Heart right ventricle (tissue), 16 donors: Measurements from ENCODE around the gene UAP1. TPM values are rescaled to one million over a fixed set of nuclear protein-coding genes. Genes with fewer than 3 reads are reported as not detected.

Experiments
- ATAC-seq, 8 donors: fragments of 200-7000 bp; cut with Tn5 transposase; one replicate each; pipeline ENCODE4 v1.9.1; 2020; ENCODE audit warnings: mild to moderate bottlenecking in 8 of 8, moderate library complexity in 8 of 8, moderate number of reproducible peaks in 1 of 8
- DNase-seq, 2 donors: peaks; one replicate each; pipeline ENCODE4 v3.0.0-alpha.2; 2020
- H3K27ac ChIP-seq, 10 donors: fragments of 200-600 bp; sonication (generic) in 2 of 10; one replicate each; pipeline versions ENCODE4 v1.5.0 to v1.8.0; 2020 to 2022; ENCODE audit warnings: mild to moderate bottlenecking in 3 of 10
- H3K27me3 ChIP-seq, 7 donors: fragments of 200-600 bp; one replicate each; pipeline ENCODE4 v1.8.0; 2021 to 2022; ENCODE audit warnings: mild to moderate bottlenecking in 2 of 7
- H3K36me3 ChIP-seq, 9 donors: fragments of 200-600 bp; sonication (generic) in 1 of 9; one replicate each; pipeline versions ENCODE4 v1.5.0 to v1.8.0; 2020 to 2022; ENCODE audit warnings: mild to moderate bottlenecking in 2 of 9
- H3K4me1 ChIP-seq, 9 donors: fragments of 200-600 bp; sonication (generic) in 1 of 9; one replicate each; pipeline versions ENCODE4 v1.5.0 to v1.8.0; 2020 to 2022; ENCODE audit warnings: mild to moderate bottlenecking in 4 of 9
- H3K4me3 ChIP-seq, 10 donors: fragments of 200-600 bp; sonication (generic) in 2 of 10; one replicate each; pipeline versions ENCODE4 v1.5.0 to v1.8.0; 2020 to 2022; ENCODE audit warnings: mild to moderate bottlenecking in 7 of 10, moderate library complexity in 2 of 10
- H3K9me3 ChIP-seq, 11 donors: fragments of 200-600 bp in 10 of 11; sonication (generic) in 2 of 11; one replicate each; pipeline versions ENCODE4 v1.5.0 to v1.8.0; 2013 to 2022; ENCODE audit warnings: mild to moderate bottlenecking in 2 of 11, control low read depth in 1 of 11, moderate library complexity in 1 of 11
- WGBS, 2 donors: extraction: QIAGEN DNeasy Blood & Tissue Kit; methylation state at CpG; one replicate each; pipeline ENCODE4 v1.1.7; 2013; ENCODE audit warnings: inconsistent platforms in 1 of 2; 5-methylcytosine and 5-hydroxymethylcytosine counted together
- intact Hi-C, 10 donors: fragments of 100-400 bp; cut with DNase I; formaldehyde crosslinking; loops; one replicate each; pipeline versions ENCODE4 v1.11.1 to v1.14.2; 2022
- polyA plus RNA-seq, 2 donors: library from polyadenylated mRNA; stranded (reverse); fragments of 200-250 nt; gene quantifications; one replicate each; pipeline ENCODE4 v1.2.3, GENCODE V29; 2013
- total RNA-seq, 10 donors: library from RNA; stranded (reverse); fragmentation: NEBNext Ultra II Directional in 3 of 10; extraction: Animal tissue kit (Norgen Biotek cat#: 25700) in 3 of 10; gene quantifications; one replicate each; pipeline versions ENCODE4 v1.2.1 to v1.2.4, GENCODE V29; 2021 to 2023
- TF ChIP-seq, protein P1 (sequence below), 9 donors: fragments of 200-600 bp; sonication (generic) in 2 of 9; IDR thresholded peaks; one replicate each; pipeline versions ENCODE4 v1.5.0 to v1.8.0; 2021 to 2022; ENCODE audit warnings: antibody characterized with exemption in 9 of 9, mild to moderate bottlenecking in 5 of 9, moderate library complexity in 1 of 9
- donor health status: Arrhythmogenic right ventricular cardiomyopathy.
- donor health status: ischemic (EF 13 %, LVEDD 7.1; RV severe dilation, severe dysfunction).
- donor health status: healthy with polysubstance abuse.
- donor health status: DM: no; HTN: yes; CAD: no.
- donor health status: DM: no; HTN: no; CAD: no.
- donor health status: ischemic (EF 25% LVEDD 6.9; RV normal size, moderate dysfunction).
- donor health status: ischemic (EF 25% LVEDD 5.7; RV mildly dilated, moderate dysfunction).
- donor health status: healthy.
- donor health status: DM: yes; HTN: yes; CAD: no.
- donor health status: Ischemic cardiomyopathy.
- donor health status: ischemic (EF 35%, LVEDD 5.7; RV mildly dilated, moderate dysfunction).
- donor health status: nonischemic (EF 11% LVEDD 7.7; RV severe dilation, severe dysfunction).
- donor health status: DM: yes; HTN: yes; CAD: no.
- donor health status: PGD.
- donor health status: ischemic (EF 29% LVEDD 5.4; RV normal size, mild dysfunction).
- donor health status: nonischemic (EF 23%, LVEDD 6.1; RV moderate dilation, normal function).

The UAP1 gene
- total and polyA plus RNA-seq, 12 donors, result 14.6 to 48.6 (median 20.7) TPM

GRCh38 chr1:162530988-162531319, 30.6 kb upstream of the UAP1 start:
- TF ChIP-seq, protein P1, sequence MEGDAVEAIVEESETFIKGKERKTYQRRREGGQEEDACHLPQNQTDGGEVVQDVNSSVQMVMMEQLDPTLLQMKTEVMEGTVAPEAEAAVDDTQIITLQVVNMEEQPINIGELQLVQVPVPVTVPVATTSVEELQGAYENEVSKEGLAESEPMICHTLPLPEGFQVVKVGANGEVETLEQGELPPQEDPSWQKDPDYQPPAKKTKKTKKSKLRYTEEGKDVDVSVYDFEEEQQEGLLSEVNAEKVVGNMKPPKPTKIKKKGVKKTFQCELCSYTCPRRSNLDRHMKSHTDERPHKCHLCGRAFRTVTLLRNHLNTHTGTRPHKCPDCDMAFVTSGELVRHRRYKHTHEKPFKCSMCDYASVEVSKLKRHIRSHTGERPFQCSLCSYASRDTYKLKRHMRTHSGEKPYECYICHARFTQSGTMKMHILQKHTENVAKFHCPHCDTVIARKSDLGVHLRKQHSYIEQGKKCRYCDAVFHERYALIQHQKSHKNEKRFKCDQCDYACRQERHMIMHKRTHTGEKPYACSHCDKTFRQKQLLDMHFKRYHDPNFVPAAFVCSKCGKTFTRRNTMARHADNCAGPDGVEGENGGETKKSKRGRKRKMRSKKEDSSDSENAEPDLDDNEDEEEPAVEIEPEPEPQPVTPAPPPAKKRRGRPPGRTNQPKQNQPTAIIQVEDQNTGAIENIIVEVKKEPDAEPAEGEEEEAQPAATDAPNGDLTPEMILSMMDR (IDR thresholded peaks at IDR 0.05), result no peak
- ATAC-seq, result no peak
- no peaks in the 10 kb centered on the region for H3K27me3 ChIP-seq
- no peak overlapping the region for H3K27ac ChIP-seq
- peaks cover 0 to 42% (median 0%) of the 10 kb centered on the region in 9 donors for H3K36me3 ChIP-seq
- intact Hi-C loops, result no loop called here
- peaks cover 0 to 10% (median 0%) of the 10 kb centered on the region in 9 donors for H3K4me1 ChIP-seq
- no peak for DNase-seq
- no peaks in the 10 kb centered on the region for H3K9me3 ChIP-seq
- no peak overlapping the region for H3K4me3 ChIP-seq
- 91 to 93% methylated on average over 1 of the region's 1 CpG for WGBS, 2 donors

DNA sequence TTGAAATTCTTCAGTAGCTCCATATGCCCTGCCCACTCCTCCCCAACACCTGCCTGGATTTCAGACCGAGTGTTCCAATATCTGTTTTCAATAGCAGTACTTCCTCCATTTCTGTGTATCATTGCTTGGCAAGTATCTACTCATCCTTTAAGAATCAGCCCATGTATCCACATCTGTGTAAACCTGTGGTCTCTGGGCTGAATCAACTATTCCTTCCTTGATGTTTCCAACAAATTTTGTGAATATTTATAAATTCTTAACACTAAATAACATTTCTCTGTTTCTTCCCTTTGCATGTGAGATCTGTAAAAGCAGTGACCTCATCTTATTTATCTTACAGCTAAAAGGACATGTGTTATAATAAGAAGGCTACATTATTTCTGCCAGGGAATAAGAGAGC, 26.0 kb upstream of the UAP1 start:
- TF ChIP-seq, protein P1 (IDR thresholded peaks at IDR 0.05), result no peak
- H3K4me1 ChIP-seq, result peaks cover 0 to 4% (median 0%) of the 10 kb centered on the region in 9 donors
- DNase-seq (no peak), ATAC-seq (no peak)
- WGBS, 2 donors, result 55 to 72% methylated on average over 1 of the region's 1 CpG
- intact Hi-C loops, result no loop called here
- H3K4me3 ChIP-seq, result no peak overlapping the region
- H3K36me3 ChIP-seq, result peaks cover 0 to 12% (median 0%) of the 10 kb centered on the region in 9 donors
- no peaks in the 10 kb centered on the region for H3K27me3 ChIP-seq
- no peaks in the 10 kb centered on the region for H3K9me3 ChIP-seq
- H3K27ac ChIP-seq, result no peak overlapping the region

DNA sequence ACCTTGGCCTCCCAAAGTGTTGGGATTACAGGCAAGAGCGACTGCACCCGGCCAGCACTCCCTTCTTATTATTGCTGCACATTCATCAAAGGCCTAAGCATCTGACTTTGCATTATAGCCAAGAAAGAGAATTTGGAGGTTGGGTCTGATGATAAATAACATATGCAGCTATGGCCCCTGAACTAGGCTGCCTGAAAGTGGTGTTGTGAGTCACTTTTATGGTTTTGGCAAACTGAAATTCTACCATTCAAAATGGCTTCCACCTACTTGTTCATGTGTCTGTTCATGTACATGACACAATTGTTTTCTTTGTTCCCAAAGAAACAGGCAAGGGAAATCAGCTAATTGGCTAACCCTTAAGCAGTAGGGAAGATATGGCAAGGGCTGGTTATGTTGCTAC, 25.0 kb upstream of the UAP1 start:
- Histone ChIP-seq H3K4me1 (peaks cover 0 to 6% (median 4%) of the 10 kb centered on the region in 9 donors), H3K27me3 (no peaks in the 10 kb centered on the region), H3K9me3 (no peaks in the 10 kb centered on the region), H3K36me3 (peaks cover 0 to 2% (median 0%) of the 10 kb centered on the region in 9 donors), H3K4me3 (no peak overlapping the region), H3K27ac (no peak overlapping the region)
- WGBS, 2 donors, result 92 to 93% methylated on average over 2 of the region's 2 CpGs
- intact Hi-C loops, result no loop called here
- ATAC-seq (no peak), DNase-seq (no peak)
- TF ChIP-seq, protein P1 (IDR thresholded peaks at IDR 0.05), result no peak

DNA sequence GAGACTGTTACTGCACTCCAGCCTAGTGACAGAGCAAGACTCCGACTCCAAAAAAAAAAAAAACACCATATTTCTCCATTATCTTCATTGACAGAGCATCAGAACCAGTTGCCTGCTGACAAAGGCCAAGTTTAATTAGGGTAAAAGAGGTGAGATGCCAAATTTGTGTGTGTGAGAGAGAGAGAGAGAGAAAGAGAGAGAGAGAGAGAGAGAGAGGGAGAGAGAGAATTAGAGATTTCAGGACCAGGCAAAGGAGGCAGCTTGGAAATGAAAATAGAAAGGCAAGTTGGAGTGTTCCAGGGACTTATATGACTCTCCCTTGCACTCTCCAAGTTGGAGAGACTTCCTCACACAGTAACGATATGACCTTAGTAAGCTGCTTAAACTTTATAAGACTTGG, 24.3 kb upstream of the UAP1 start:
- DNase-seq (no peak), ATAC-seq (no peak)
- Histone ChIP-seq H3K27me3 (no peaks in the 10 kb centered on the region), H3K36me3 (no peaks in the 10 kb centered on the region), H3K4me1 (peaks cover 0 to 10% (median 8%) of the 10 kb centered on the region in 9 donors), H3K4me3 (no peak overlapping the region), H3K27ac (no peak overlapping the region), H3K9me3 (no peaks in the 10 kb centered on the region)
- WGBS, 2 donors, result 78 to 89% methylated on average over 2 of the region's 2 CpGs
- TF ChIP-seq, protein P1 (IDR thresholded peaks at IDR 0.05), result no peak
- intact Hi-C loops, result no loop called here
